GM21381 (cell line): ENCODE measurements around the gene ANKS1B.
A peak's percentile ranks its signal among the peaks of the same experiment; 100 is the strongest.

Source experiments
- ATAC-seq: cut with Tn5 transposase; IDR thresholded peaks from one replicate; pipeline ENCODE4 v1.9.1; 2021; ENCODE audit warnings: mild to moderate bottlenecking, moderate library complexity; ENCODE audit not compliant: unreplicated experiment

Gene ANKS1B

DNA sequence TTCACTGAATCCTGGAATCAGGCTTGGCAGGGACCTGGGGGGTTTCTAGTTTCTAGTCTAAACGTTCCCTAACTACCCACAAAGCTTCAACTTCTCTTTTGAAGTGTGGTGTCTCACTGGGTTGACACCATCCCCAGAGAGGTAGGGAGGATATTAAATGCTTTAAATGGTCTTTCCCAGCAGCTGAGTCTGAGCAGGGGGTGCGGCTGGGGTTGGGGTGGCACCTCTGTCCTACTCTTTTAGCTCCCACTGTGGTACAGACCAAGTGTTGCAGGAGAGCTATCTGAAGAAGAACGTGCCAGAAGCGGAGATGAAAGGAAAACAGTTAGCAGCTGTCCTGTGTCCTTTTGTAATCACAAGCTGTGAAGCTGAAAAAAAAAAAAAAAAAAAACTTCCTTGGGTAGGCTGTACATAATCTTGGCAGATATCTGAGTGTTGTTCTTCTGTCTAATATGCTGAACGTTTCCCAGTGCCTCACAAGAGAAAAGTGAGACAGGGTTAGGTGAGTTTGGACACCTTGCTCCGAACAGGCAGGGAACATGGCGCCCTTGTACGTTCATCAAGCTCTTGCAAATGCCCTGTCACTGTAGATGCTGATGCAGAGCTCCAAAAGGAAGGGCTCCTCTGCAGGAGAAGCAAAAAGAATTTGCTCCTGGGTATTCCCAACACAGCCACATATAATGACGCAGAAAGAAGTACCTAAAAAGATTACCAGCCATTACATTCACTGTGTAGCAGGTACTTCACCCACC, 892.5 kb downstream of the ANKS1B start:
- no peak for ATAC-seq

GRCh38 chr12:99087278-99087677, 897.5 kb downstream of the ANKS1B start:
- no peak for ATAC-seq

DNA sequence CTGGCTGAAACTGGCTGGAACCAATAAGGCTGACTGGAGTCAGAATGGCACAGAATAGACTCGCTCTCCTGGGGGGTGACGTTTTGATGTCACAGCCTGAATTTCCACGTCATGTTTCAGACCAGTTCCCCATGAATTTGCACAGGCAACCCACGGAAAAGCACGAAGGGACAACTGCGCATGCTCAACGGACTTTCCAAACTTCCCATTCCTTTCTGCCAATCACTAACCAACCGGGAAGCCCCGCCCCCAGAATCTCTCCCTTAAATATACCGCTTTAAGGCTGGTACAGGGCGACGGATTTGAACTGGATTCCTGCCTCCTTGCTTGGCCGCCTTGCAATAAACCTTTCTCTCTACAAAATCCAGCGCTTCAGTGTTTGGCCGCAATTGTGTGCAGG, 904.9 kb downstream of the ANKS1B start:
- no peak for ATAC-seq

- ATAC-seq = no peak
Observed at GRCh38 chr12:99068993-99069747, 915.6 kb downstream of the ANKS1B start.

DNA sequence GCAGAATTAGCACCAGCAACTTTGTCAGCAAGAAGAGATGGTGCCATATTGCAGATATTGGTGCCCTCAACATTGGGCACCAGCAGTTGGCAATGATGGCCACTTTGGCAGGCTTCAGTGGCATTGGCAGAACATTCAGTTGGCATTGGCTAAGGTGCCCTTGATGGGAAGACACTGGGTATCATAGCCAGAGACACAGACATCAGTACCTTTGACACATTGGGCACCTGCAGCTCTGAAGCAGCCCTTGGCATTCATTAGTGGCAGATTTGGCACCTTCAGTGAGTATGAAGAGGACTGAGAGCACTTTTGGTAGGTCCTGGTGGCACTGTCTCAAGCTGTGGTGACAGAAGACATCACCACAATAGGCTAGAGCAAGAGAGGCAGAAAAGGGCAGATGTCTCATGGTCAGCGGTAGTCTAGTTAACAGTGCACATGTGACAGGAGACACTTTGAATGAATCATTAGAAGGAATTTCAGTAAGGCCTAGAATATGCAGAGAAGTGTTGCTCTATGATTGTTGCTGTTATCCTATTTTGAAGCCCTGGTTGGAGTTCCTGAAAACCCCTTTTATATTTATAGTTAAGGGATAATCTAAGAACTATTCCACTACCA, 917.5 kb downstream of the ANKS1B start:
- no peak for ATAC-seq

DNA sequence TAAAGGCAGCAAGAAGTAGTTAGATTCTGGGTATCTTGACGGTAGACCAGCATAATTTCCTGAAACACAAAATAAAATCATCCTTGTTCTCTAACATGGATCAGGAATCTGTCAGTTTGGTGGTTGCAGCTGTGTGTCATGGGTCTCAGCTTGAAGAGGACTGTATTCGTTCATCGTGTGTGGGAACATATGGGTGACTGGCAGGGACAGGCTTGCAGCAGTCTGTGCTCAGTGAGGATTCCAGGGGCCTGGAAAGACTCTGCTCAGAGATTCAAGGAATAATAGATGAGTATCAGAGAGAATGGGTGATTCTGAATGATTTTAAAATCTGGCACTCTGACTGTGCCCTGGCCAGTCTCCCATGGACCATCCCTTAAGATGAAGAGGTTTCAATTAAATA, 918.0 kb downstream of the ANKS1B start:
- no peak for ATAC-seq

- no peak for ATAC-seq
Observed at GRCh38 chr12:99063182-99063581, 921.6 kb downstream of the ANKS1B start.

GRCh38 chr12:99059824-99060511, 924.8 kb downstream of the ANKS1B start:
- ATAC-seq = no peak

DNA sequence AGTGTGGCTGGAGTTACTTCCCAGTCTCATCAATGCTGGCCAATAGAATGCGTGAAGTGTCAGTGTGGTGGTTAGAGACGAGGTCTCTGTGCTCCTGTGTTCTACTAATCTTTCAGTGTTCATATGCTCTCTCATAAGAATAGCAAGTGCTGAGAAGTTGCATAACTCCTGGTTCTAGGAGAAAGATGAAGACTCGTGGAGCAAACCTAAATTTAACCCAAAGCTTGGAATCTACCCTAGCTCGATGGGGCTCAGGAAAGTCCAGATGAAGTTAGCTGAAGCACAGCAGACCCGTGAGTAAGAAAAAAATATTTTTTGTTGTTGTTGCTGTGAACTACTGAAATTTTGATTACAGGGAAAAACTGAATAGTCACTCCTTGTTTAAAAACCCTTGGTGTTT, 927.1 kb downstream of the ANKS1B start:
- no peak for ATAC-seq

GRCh38 chr12:99056186-99056585, 928.5 kb downstream of the ANKS1B start:
- no peak for ATAC-seq

DNA sequence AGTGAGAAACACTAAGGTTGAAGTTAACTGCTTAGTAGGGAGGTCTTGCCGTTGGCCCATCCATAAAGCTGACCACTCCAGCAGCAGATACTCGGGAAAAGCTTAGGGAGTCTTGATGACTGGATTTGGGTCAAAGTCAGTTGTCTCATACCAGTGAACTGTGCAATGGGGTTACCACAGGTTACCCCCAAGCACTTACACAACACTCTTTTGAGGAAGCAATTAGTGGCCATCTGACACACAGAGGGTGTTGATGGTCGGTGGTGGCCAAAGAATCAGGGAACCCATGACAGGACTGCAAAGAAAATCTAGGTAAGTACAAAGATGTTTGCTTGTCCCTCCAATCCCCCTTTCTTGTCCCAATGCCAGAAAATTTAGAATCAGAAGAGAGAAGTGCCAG, 929.4 kb downstream of the ANKS1B start:
- no peak for ATAC-seq

DNA sequence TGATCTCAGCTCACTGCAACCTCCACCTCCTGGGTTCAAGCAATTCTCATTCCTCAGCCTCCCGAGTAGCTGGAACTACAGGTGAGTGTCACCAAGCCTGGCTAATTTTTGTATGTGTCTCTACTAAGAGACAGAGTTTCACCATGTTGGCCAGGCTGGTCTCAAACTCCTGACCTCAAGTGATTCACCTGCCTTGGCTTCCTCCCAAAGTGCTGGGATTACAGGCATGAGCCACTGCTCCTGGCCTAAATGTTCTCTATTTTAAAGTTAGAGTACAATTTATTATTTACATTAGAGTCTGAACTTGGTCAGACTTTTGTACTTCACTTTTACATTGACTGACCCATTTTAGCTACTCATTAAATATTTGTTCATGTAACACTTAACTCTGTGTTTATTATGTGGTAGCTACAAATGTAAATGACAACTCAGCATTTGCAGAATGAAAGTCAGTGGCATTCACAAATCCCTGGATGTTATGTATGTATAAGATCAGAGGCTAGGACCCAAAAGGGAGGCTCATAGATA, 930.1 kb downstream of the ANKS1B start:
- ATAC-seq = no peak

DNA sequence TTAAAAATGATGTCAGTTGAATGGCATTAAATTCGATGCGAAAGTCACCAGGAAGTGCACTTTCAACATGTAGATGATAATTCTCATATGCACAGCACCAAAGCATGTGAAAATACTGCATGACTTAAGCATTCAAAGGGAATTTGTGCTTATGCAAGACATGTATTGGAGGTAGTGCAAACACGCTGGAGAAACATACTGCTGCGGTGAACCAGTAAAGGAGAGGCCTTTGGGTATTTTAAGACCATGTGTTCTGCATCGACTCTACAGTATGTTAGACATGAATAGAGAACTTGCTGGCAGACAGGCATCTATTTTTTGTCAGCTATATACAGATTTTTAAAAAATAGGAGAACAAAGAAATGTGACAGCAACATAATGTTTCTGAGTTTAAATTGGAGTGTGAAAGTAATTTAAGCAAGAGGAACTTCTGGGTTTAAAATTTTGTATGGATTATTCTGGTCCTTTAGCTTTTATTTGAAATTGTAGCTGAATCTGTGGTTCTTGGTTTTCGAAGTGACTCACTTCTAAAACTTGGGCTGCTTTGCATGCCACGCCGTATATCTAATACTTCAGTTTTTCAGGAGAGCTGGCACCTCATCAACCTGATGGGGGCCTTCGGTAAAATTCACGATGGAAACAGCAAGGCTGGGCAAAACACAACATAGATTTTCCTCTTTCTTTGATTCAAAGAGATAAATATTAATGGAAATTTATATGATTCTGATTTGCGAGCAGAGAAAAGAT, 930.9 kb downstream of the ANKS1B start:
- no peak for ATAC-seq

- ATAC-seq = no peak
Observed at GRCh38 chr12:99049774-99050173, 935.0 kb downstream of the ANKS1B start.

- ATAC-seq = no peak
Observed at GRCh38 chr12:99045158-99045557, 939.6 kb downstream of the ANKS1B start.

GRCh38 chr12:99043319-99043914, 941.3 kb downstream of the ANKS1B start:
- peak; percentile 74 for ATAC-seq

- no peak for ATAC-seq
Observed at GRCh38 chr12:99042226-99042625, 942.5 kb downstream of the ANKS1B start.

GRCh38 chr12:99039367-99040120, 945.2 kb downstream of the ANKS1B start:
- no peak for ATAC-seq

- no peak for ATAC-seq
Observed at GRCh38 chr12:99036566-99036965, 948.2 kb downstream of the ANKS1B start.
